Measurements from ENCODE around the gene TSPAN7. TPM values are rescaled to one million over a fixed set of nuclear protein-coding genes. Genes with fewer than 3 reads are reported as not detected.

TSPAN7 gene
- total RNA-seq, 1 experiment from 2014 or later: not detected

DNA sequence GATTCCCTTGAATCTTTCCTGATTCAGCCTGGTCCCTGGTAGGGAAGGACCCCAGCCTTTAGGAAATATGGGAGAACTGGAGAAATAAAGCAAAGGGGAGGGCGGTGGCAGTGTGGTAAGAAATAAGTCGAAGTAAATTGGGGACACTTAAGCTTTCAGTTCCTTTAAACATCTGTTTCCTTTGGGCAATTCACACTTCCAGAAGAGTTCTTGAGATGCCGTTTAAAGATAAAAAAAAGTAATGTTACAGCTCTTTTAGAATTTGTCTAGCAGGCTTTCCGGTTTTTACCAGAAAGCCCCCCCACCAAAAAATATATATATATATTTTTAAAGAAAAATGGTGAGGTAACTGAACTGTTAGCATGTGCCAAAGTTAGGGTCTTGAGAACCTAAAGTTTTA lies 46.6 kb downstream of the TSPAN7 start:
- Histone ChIP-seq H3K79me2 (ENCODE audit: low read depth) (no peaks in the 10 kb centered on the region), H3K27ac (no peak overlapping the region), H4K20me1 (ENCODE audit: insufficient read depth) (no peaks in the 10 kb centered on the region), H3K9me3 (ENCODE audit: insufficient read depth, low read depth) (no peaks in the 10 kb centered on the region), H3F3A (ENCODE audit: insufficient read depth, low read depth) (no peaks in the 10 kb centered on the region), H3K4me3 (no peak overlapping the region), H3K4me1 (replicated peaks; ENCODE audit: insufficient read depth) (no peaks in the 10 kb centered on the region), H3K9me2 (ENCODE audit: insufficient read depth) (no peaks in the 10 kb centered on the region), H3K27me3 (ENCODE audit: insufficient read depth, low read depth) (no peaks in the 10 kb centered on the region), H2AFZ (no peak overlapping the region), H3K36me3 (ENCODE audit: low read depth) (no peaks in the 10 kb centered on the region), H3K4me2 (no peak overlapping the region)
- DNase-seq: no peak
- POLR2A ChIA-PET (ENCODE audit: unreplicated experiment): no interaction called here
- no TSS peak for BruUV-seq (replicated peaks)
- TF ChIP-seq, protein P1, sequence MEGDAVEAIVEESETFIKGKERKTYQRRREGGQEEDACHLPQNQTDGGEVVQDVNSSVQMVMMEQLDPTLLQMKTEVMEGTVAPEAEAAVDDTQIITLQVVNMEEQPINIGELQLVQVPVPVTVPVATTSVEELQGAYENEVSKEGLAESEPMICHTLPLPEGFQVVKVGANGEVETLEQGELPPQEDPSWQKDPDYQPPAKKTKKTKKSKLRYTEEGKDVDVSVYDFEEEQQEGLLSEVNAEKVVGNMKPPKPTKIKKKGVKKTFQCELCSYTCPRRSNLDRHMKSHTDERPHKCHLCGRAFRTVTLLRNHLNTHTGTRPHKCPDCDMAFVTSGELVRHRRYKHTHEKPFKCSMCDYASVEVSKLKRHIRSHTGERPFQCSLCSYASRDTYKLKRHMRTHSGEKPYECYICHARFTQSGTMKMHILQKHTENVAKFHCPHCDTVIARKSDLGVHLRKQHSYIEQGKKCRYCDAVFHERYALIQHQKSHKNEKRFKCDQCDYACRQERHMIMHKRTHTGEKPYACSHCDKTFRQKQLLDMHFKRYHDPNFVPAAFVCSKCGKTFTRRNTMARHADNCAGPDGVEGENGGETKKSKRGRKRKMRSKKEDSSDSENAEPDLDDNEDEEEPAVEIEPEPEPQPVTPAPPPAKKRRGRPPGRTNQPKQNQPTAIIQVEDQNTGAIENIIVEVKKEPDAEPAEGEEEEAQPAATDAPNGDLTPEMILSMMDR (conservative IDR thresholded peaks at IDR 0.05): no peak
- TF ChIP-seq EZH2 (IDR thresholded peaks at IDR 0.05; ENCODE audit: low read depth): no peak
- CTCF ChIA-PET: no interaction called here
- intact Hi-C loops (cut with micrococcal nuclease; ENCODE audit: unreplicated experiment): no loop called here

DNA sequence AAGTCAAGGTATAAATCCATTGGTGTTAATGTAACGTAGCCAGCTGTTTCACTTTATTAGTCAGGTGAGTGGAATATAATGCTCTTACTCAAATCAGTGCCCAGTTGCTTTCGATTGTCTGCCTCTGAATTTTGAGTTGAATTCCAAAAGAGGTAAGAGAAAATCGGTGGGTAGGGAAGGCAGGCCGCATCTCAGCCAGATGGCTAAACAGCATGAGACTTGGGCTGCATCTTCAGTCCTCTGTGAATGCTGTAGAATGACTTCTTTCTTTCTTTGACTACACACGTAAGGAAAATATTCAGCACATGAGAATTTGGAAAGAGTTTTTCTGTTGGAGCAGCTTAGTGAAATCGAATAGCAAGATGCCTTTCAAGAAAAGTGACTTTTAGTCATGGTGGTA lies 49.5 kb downstream of the TSPAN7 start:
- Histone ChIP-seq H3K9me2 (ENCODE audit: insufficient read depth) (no peaks in the 10 kb centered on the region), H3K27ac (no peak overlapping the region), H3F3A (ENCODE audit: insufficient read depth, low read depth) (no peaks in the 10 kb centered on the region), H3K27me3 (ENCODE audit: insufficient read depth, low read depth) (no peaks in the 10 kb centered on the region), H2AFZ (no peak overlapping the region), H3K4me3 (no peak overlapping the region), H3K9me3 (ENCODE audit: insufficient read depth, low read depth) (no peaks in the 10 kb centered on the region), H3K4me1 (replicated peaks; ENCODE audit: insufficient read depth) (no peaks in the 10 kb centered on the region), H3K4me2 (no peak overlapping the region), H3K36me3 (ENCODE audit: low read depth) (no peaks in the 10 kb centered on the region), H3K79me2 (ENCODE audit: low read depth) (no peaks in the 10 kb centered on the region), H4K20me1 (ENCODE audit: insufficient read depth) (no peaks in the 10 kb centered on the region)
- ChIA-PET POLR2A (ENCODE audit: unreplicated experiment) (no interaction called here), CTCF (no interaction called here)
- intact Hi-C loops (cut with micrococcal nuclease; ENCODE audit: unreplicated experiment): no loop called here
- no TSS peak for BruUV-seq (replicated peaks)
- no peak for DNase-seq
- TF ChIP-seq, protein P1 (conservative IDR thresholded peaks at IDR 0.05): no peak
- no peak for TF ChIP-seq EZH2 (IDR thresholded peaks at IDR 0.05; ENCODE audit: low read depth)

DNA sequence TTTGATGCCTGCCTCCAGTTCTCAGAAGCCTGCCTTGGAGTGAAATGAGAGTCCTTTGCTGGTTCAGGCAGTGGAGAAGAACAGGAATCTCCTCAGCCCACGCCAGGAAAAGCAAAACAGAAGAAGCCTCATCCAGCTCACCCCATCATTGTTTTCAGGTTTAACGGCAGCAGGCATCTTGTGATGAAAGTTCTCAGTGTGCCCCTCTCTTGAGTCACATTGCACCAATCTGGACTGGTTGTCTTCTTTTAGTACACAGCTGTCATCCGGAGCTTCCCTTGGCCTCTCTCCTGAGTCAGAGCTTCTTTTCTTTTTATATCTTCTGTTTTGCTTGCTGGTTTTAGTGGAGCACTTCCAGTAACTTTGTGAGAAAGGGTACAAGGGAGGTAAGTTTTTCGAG lies 50.9 kb downstream of the TSPAN7 start:
- no peaks in the 10 kb centered on the region for H3K79me2 ChIP-seq (ENCODE audit: low read depth)
- no peaks in the 10 kb centered on the region for H3K27me3 ChIP-seq (ENCODE audit: insufficient read depth, low read depth)
- no peak for DNase-seq
- no peaks in the 10 kb centered on the region for H4K20me1 ChIP-seq (ENCODE audit: insufficient read depth)
- ChIA-PET CTCF (no interaction called here), POLR2A (ENCODE audit: unreplicated experiment) (no interaction called here)
- no peak overlapping the region for H3K4me3 ChIP-seq
- TF ChIP-seq, protein P1 (conservative IDR thresholded peaks at IDR 0.05): no peak
- TF ChIP-seq EZH2 (IDR thresholded peaks at IDR 0.05; ENCODE audit: low read depth): no peak
- H3K9me3 ChIP-seq (ENCODE audit: insufficient read depth, low read depth): no peaks in the 10 kb centered on the region
- no peak overlapping the region for H3K27ac ChIP-seq
- H3K36me3 ChIP-seq (ENCODE audit: low read depth): no peaks in the 10 kb centered on the region
- no peaks in the 10 kb centered on the region for H3K9me2 ChIP-seq (ENCODE audit: insufficient read depth)
- no peak overlapping the region for H3K4me2 ChIP-seq
- intact Hi-C loops (cut with micrococcal nuclease; ENCODE audit: unreplicated experiment): no loop called here
- H2AFZ ChIP-seq: no peak overlapping the region
- no TSS peak for BruUV-seq (replicated peaks)
- no peaks in the 10 kb centered on the region for H3F3A ChIP-seq (ENCODE audit: insufficient read depth, low read depth)
- H3K4me1 ChIP-seq (replicated peaks; ENCODE audit: insufficient read depth): no peaks in the 10 kb centered on the region
